Stimulated activated naive B cell treated with anti-CD40 and anti-IgM and Interleukin-4, amounts not matched to agents 10 μg/mL and 1 μg/mL and 100 μg/mL, for 72 hours (primary cell): Measurements from ENCODE around the gene BDH2.

Experiments used
- ATAC-seq, 2 donors: fragments of 150-1000 bp; cut with Tn5 transposase; replicated peaks; 2 replicates each; pipeline ENCODE4 v1.10.0; 2021; ENCODE audit warnings: moderate library complexity in 1 of 2
- DNase-seq: peaks from one replicate; pipeline ENCODE4 v3.0.0; 2021
- H3K27ac Mint-ChIP-seq: one replicate; pipeline ENCODE4 v1.8.0; 2022; ENCODE audit warnings: mild to moderate bottlenecking, mixed read lengths
- H3K27me3 Mint-ChIP-seq, 2 donors: one replicate each; pipeline ENCODE4 v1.8.0; 2022; ENCODE audit warnings: mixed read lengths in 2 of 2
- H3K36me3 Mint-ChIP-seq, 2 donors: one replicate each; pipeline ENCODE4 v1.8.0; 2022; ENCODE audit warnings: mixed read lengths in 2 of 2, mild to moderate bottlenecking in 1 of 2
- H3K4me1 Mint-ChIP-seq, 2 donors: one replicate each; pipeline ENCODE4 v1.8.0; 2022; ENCODE audit warnings: mixed read lengths in 2 of 2, mild to moderate bottlenecking in 1 of 2
- H3K4me3 Mint-ChIP-seq, 2 donors: one replicate each; pipeline ENCODE4 v1.8.0; 2022; ENCODE audit warnings: mild to moderate bottlenecking in 2 of 2, mixed read lengths in 2 of 2, moderate library complexity in 1 of 2
- H3K9me3 Mint-ChIP-seq, 2 donors: one replicate each; pipeline ENCODE4 v1.8.0; 2022; ENCODE audit warnings: mixed read lengths in 2 of 2, mild to moderate bottlenecking in 1 of 2

The BDH2 gene

GRCh38 chr4:103099691-103100392 lies at the start of gene BDH2:
TSS of gene BDH2 (minus strand) at chr4:103099834. CDS start at chr4:103096254, 3,580 bp downstream.
- Mint-ChIP-seq H3K4me1 (peaks cover 2 to 24% of the 10 kb centered on the region in 2 donors), H3K27me3 (no peaks in the 10 kb centered on the region), H3K27ac (peak within 1 kb of the TSS; percentile 94), H3K9me3 (no peaks in the 10 kb centered on the region), H3K4me3 (peak within 1 kb of the TSS; percentile 90 to 96), H3K36me3 (no peaks in the 10 kb centered on the region)
- peak; percentile 36 for DNase-seq
- peak; percentile 99 for ATAC-seq

- Mint-ChIP-seq H3K36me3 (peaks cover 3 to 4% of the 10 kb centered on the region in 2 donors), H3K4me3 (no peak overlapping the region), H3K4me1 (peaks cover 0 to 10% of the 10 kb centered on the region in 2 donors), H3K27ac (no peak overlapping the region), H3K27me3 (no peaks in the 10 kb centered on the region), H3K9me3 (no peaks in the 10 kb centered on the region)
- DNase-seq = no peak
- ATAC-seq = no peak
Measured at GRCh38 chr4:103144926-103145325, 45.3 kb upstream of the BDH2 start.

GRCh38 chr4:103137446-103137827 lies 37.8 kb upstream of the BDH2 start:
- Mint-ChIP-seq H3K4me1 (peaks cover 0 to 1% of the 10 kb centered on the region in 2 donors), H3K27me3 (no peaks in the 10 kb centered on the region), H3K9me3 (no peaks in the 10 kb centered on the region), H3K36me3 (peaks cover 0 to 1% of the 10 kb centered on the region in 2 donors), H3K4me3 (no peak overlapping the region), H3K27ac (no peak overlapping the region)
- ATAC-seq (no peak), DNase-seq (no peak)

GRCh38 chr4:103136671-103137445 lies 37.2 kb upstream of the BDH2 start:
- H3K27ac Mint-ChIP-seq = no peak overlapping the region
- no peak for DNase-seq
- H3K36me3 Mint-ChIP-seq = peaks cover 0 to 1% of the 10 kb centered on the region in 2 donors
- no peak for ATAC-seq
- peaks cover 0 to 1% of the 10 kb centered on the region in 2 donors for H3K4me1 Mint-ChIP-seq
- H3K4me3 Mint-ChIP-seq = no peak overlapping the region
- no peaks in the 10 kb centered on the region for H3K27me3 Mint-ChIP-seq
- H3K9me3 Mint-ChIP-seq = no peaks in the 10 kb centered on the region

- DNase-seq (no peak), ATAC-seq (no peak)
- peaks cover 6 to 13% of the 10 kb centered on the region in 2 donors for H3K9me3 Mint-ChIP-seq
- H3K36me3 Mint-ChIP-seq = peaks cover 2 to 8% of the 10 kb centered on the region in 2 donors
- no peaks in the 10 kb centered on the region for H3K27me3 Mint-ChIP-seq
- no peaks in the 10 kb centered on the region for H3K4me1 Mint-ChIP-seq
- no peak overlapping the region for H3K4me3 Mint-ChIP-seq
- no peak overlapping the region for H3K27ac Mint-ChIP-seq
Measured at GRCh38 chr4:103129174-103129573, 29.5 kb upstream of the BDH2 start.

GRCh38 chr4:103126126-103126525 lies 26.5 kb upstream of the BDH2 start:
- Mint-ChIP-seq H3K27ac (no peak overlapping the region), H3K4me1 (no peaks in the 10 kb centered on the region), H3K36me3 (peaks cover 2 to 8% of the 10 kb centered on the region in 2 donors), H3K27me3 (no peaks in the 10 kb centered on the region), H3K4me3 (no peak overlapping the region), H3K9me3 (peaks cover 6 to 13% of the 10 kb centered on the region in 2 donors)
- ATAC-seq (no peak), DNase-seq (no peak)

GRCh38 chr4:103123114-103123513 lies 23.5 kb upstream of the BDH2 start:
- H3K9me3 Mint-ChIP-seq = peaks cover 3 to 8% of the 10 kb centered on the region in 2 donors
- DNase-seq (no peak), ATAC-seq (no peak)
- H3K4me1 Mint-ChIP-seq = no peaks in the 10 kb centered on the region
- H3K4me3 Mint-ChIP-seq = no peak overlapping the region
- H3K27me3 Mint-ChIP-seq = no peaks in the 10 kb centered on the region
- H3K36me3 Mint-ChIP-seq = peaks cover 0 to 4% of the 10 kb centered on the region in 2 donors
- H3K27ac Mint-ChIP-seq = no peak overlapping the region

- Mint-ChIP-seq H3K27ac (no peak overlapping the region), H3K9me3 (no peaks in the 10 kb centered on the region), H3K27me3 (no peaks in the 10 kb centered on the region), H3K36me3 (no peaks in the 10 kb centered on the region), H3K4me1 (no peaks in the 10 kb centered on the region), H3K4me3 (no peak overlapping the region)
- no peak for DNase-seq
- ATAC-seq = no peak
Measured at GRCh38 chr4:103118166-103118565, 18.5 kb upstream of the BDH2 start.

- ATAC-seq (no peak), DNase-seq (no peak)
- Mint-ChIP-seq H3K27ac (no peak overlapping the region), H3K27me3 (no peaks in the 10 kb centered on the region), H3K36me3 (no peaks in the 10 kb centered on the region), H3K4me1 (no peaks in the 10 kb centered on the region), H3K4me3 (no peak overlapping the region), H3K9me3 (no peaks in the 10 kb centered on the region)
Measured at GRCh38 chr4:103111598-103111997, 12.0 kb upstream of the BDH2 start.

GRCh38 chr4:103108542-103108941 lies 8.9 kb upstream of the BDH2 start:
- no peaks in the 10 kb centered on the region for H3K4me1 Mint-ChIP-seq
- ATAC-seq = no peak
- H3K4me3 Mint-ChIP-seq = no peak overlapping the region
- no peak for DNase-seq
- no peaks in the 10 kb centered on the region for H3K9me3 Mint-ChIP-seq
- no peak overlapping the region for H3K27ac Mint-ChIP-seq
- H3K36me3 Mint-ChIP-seq = no peaks in the 10 kb centered on the region
- no peaks in the 10 kb centered on the region for H3K27me3 Mint-ChIP-seq

- Mint-ChIP-seq H3K4me1 (no peaks in the 10 kb centered on the region), H3K4me3 (no peak overlapping the region), H3K9me3 (no peaks in the 10 kb centered on the region), H3K27me3 (no peaks in the 10 kb centered on the region), H3K27ac (no peak overlapping the region), H3K36me3 (no peaks in the 10 kb centered on the region)
- DNase-seq (no peak), ATAC-seq (no peak)
Measured at GRCh38 chr4:103105558-103106356, 6.1 kb upstream of the BDH2 start.

- Mint-ChIP-seq H3K27me3 (no peaks in the 10 kb centered on the region), H3K27ac (no peak overlapping the region), H3K4me3 (no peak overlapping the region), H3K9me3 (no peaks in the 10 kb centered on the region), H3K4me1 (peaks cover 0 to under 1% of the 10 kb centered on the region in 2 donors), H3K36me3 (no peaks in the 10 kb centered on the region)
- ATAC-seq (no peak), DNase-seq (no peak)
Measured at GRCh38 chr4:103104886-103105285, 5.3 kb upstream of the BDH2 start.

GRCh38 chr4:103100691-103101090 lies 1.1 kb upstream of the BDH2 start:
- no peak overlapping the region for H3K4me3 Mint-ChIP-seq
- ATAC-seq (no peak), DNase-seq (no peak)
- peaks cover 2 to 24% of the 10 kb centered on the region in 2 donors for H3K4me1 Mint-ChIP-seq
- no peaks in the 10 kb centered on the region for H3K36me3 Mint-ChIP-seq
- H3K27ac Mint-ChIP-seq = no peak overlapping the region
- H3K27me3 Mint-ChIP-seq = no peaks in the 10 kb centered on the region
- H3K9me3 Mint-ChIP-seq = no peaks in the 10 kb centered on the region

- ATAC-seq (no peak), DNase-seq (no peak)
- no peak overlapping the region for H3K27ac Mint-ChIP-seq
- peaks cover 0 to 1% of the 10 kb centered on the region in 2 donors for H3K36me3 Mint-ChIP-seq
- peaks cover 2 to 24% of the 10 kb centered on the region in 2 donors for H3K4me1 Mint-ChIP-seq
- no peaks in the 10 kb centered on the region for H3K27me3 Mint-ChIP-seq
- H3K4me3 Mint-ChIP-seq = peak overlapping the region; percentile 90 to 96
- H3K9me3 Mint-ChIP-seq = no peaks in the 10 kb centered on the region
Measured at GRCh38 chr4:103098756-103099440, 736 bp downstream of the BDH2 start.
